GM12874 (cell line): Measurements from ENCODE around the gene SLC12A3.

Experiments
- CTCF ChIP-seq: IDR thresholded peaks from 2 replicates; pipeline ENCODE4 v1.5.1; 2011; ENCODE audit warnings: low read depth, mild to moderate bottlenecking, control low read depth, low read length, moderate library complexity; ENCODE audit not compliant: insufficient read depth

The SLC12A3 gene

GRCh38 chr16:56865394-56866062 lies 521 bp downstream of the SLC12A3 start:
- TF ChIP-seq CTCF = no peak

DNA sequence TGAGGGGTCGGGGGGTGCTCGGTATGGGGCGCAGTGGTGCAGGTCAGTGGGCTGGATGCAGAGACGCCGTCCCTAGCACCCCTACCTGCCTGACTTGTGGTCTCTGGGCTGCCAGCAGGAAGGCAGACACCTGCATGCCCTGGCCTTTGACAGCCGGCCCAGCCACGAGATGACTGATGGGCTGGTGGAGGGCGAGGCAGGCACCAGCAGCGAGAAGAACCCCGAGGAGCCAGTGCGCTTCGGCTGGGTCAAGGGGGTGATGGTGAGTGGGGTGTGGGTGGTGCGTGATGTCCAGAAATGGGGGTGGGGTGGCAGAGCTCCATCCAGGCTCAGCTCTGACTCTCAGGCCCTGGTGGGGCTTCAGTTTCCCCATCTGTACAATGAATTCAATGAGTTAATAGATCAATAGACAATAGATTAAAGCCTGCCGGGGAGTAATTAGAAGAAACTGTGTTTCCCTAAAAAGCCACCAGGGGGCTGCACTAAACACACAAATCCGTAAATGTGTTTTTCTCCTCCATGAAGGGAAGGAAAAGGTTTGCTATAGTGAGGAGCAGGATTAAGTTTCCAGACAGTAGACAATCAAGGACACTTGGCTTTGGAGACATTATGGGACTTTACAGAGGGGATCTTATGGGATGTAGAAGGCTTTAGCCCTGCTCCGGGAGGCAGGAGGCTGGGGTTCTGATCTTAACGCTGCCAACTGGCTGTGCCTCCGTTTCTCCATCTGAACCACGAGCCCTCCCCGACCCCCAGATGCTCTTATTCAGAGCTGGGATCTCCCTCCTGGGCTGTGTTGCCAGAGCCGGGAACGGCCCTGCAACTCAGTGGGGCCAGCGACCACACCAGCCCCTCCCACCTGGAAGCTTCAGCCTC lies 2.2 kb downstream of the SLC12A3 start:
- peak; percentile 57 for TF ChIP-seq CTCF

DNA sequence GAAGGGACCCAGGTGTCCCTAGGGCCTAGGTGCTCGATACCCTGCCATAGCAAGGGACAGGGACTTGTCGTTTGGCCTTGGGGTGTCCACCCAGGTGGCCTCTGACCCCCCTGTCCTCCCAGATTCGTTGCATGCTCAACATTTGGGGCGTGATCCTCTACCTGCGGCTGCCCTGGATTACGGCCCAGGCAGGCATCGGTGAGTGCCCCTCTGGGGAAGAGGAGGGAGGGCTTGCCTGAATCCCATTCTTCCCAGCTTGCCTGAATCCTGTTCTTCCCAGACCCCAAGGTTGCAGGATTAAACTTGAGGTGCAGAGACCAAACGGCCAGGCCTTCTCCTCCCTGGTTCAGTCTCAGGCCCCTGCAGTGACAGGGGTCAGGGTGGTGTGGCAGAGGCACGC lies 3.2 kb downstream of the SLC12A3 start:
- no peak for TF ChIP-seq CTCF

- TF ChIP-seq CTCF = peak; percentile 55
Measured at GRCh38 chr16:56869513-56870275, 4.7 kb downstream of the SLC12A3 start.

DNA sequence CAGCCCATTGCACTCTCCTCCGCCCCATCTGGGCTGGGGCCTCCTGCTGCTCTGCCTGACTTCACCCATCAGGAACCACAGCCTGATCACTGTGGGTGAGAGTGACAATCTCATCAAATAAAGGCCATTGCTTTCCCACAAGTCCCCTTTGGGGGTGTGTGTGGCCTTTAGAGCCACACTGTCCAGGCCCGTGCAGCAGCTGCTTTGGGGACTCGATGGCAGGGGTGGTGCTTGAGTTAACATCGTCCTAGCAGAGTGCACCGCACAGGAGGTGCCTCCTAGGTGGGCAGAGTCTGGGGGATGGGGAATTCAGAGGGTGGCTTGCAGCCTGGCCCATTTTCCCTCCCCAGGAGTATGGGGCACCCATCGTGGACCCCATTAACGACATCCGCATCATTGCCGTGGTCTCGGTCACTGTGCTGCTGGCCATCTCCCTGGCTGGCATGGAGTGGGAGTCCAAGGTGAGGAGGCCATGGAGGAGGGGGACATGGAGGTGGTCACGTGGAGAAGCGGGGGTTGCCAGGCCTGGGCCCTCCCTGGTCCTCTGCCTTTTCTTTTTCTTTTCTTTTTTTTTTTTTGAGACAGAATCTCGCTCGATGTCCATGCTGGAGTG lies 5.4 kb downstream of the SLC12A3 start:
- no peak for TF ChIP-seq CTCF

DNA sequence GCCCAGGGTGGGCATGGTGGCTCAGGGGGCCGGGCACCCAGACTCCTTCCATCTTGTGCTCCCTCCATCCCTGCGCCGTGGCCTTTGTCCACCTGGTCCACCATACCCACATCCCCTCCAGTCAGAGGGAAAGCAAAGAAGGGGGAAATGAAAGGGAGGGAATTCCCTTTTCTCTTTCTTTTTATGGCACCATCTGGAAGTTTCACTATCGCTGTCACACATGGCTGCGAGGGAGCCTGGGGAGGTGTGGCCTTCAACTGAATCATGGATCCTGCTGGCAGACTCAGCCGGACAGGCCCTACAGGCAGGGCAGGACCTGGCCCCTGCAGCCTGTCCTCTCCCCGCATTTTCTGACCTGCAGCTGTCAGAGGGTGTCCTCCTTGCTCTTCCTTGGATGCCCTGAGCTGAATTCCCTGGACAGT lies 6.2 kb downstream of the SLC12A3 start:
- no peak for TF ChIP-seq CTCF
